ENCODE results near the gene FKBP5.

DNA sequence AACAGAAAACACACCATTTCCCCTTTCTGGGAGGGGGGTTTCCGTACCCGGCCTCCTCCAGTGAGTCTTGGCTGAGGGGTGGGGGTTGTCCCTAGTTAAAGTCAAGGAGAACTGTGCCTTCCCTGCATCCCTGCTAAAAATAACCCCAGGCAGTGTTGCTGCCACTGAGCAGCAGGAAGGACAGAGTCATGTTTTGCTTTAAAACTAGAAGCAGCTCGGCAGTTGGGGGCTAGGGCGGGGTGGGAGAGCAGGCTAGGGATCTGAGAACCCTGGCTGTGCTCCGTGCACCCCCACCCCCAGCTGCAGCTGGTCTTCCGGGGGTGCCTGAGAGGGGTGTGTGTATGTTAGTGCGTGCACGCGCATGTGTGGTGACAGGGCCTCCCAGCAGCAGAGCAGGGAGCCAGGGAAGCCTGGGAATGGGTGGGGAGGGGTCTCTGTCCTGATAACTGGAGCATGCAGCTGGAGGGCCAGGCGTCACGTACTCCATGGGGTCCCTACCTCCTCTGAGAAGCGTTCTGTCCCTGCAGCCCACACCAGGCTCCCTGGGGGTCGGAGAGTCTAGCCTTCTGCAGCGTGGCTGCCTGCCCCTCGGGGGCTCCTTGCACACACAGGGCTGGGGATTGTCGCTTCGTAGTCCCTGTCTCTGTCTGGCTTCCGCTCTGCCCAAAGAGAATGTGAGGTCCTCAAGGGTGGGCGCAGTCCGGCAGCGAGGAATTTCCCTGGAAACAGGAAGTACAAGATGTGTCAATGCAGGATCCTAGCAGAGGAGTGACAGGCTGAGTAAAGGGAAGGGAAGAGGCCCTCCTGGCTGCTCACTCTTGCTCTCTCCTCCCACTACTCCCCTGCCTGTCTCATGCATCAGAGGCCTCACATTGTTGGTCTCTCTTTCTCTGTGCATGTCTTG is 31.4 kb upstream of the FKBP5 start:
- TF ChIP-seq POLR2A (IDR thresholded peaks at IDR 0.05; ENCODE audit: low read depth, low read length) (peak; percentile 43), POLR2AphosphoS5 (IDR thresholded peaks at IDR 0.05; ENCODE audit: insufficient read depth, low read depth, low read length) (peak; percentile 45), EZH2 (IDR thresholded peaks at IDR 0.05; ENCODE audit: borderline replicate concordance, low read depth, low read length, severe bottlenecking) (no peak)
- TF ChIP-seq, protein P1, sequence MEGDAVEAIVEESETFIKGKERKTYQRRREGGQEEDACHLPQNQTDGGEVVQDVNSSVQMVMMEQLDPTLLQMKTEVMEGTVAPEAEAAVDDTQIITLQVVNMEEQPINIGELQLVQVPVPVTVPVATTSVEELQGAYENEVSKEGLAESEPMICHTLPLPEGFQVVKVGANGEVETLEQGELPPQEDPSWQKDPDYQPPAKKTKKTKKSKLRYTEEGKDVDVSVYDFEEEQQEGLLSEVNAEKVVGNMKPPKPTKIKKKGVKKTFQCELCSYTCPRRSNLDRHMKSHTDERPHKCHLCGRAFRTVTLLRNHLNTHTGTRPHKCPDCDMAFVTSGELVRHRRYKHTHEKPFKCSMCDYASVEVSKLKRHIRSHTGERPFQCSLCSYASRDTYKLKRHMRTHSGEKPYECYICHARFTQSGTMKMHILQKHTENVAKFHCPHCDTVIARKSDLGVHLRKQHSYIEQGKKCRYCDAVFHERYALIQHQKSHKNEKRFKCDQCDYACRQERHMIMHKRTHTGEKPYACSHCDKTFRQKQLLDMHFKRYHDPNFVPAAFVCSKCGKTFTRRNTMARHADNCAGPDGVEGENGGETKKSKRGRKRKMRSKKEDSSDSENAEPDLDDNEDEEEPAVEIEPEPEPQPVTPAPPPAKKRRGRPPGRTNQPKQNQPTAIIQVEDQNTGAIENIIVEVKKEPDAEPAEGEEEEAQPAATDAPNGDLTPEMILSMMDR (IDR thresholded peaks at IDR 0.05; ENCODE audit: extremely low read depth in 1 of 2, insufficient read depth in 1 of 2, low read depth in 1 of 2, low read length in 2 of 2) = no peak
